Endothelial cell of umbilical vein (primary cell): ENCODE data around the gene CAMK2B.

Source experiments
- CTCF ChIP-seq, 2 donors: IDR thresholded peaks; 1 replicate in 1 of 2; 2 replicates in 1 of 2; pipeline ENCODE4 v1.5.1; 2011; ENCODE audit warnings: low read length in 2 of 2, mild to moderate bottlenecking in 2 of 2, moderate library complexity in 2 of 2, control low read depth in 1 of 2, inconsistent platforms in 1 of 2, low read depth in 1 of 2; ENCODE audit not compliant: insufficient read depth in 1 of 2; ENCODE audit errors: extremely low read depth in 1 of 2
- EZH2 ChIP-seq: IDR thresholded peaks from 2 replicates; pipeline ENCODE4 v1.6.1; 2012; ENCODE audit warnings: borderline replicate concordance, low read depth, mild to moderate bottlenecking, moderate library complexity, low read length, inconsistent platforms; ENCODE audit not compliant: severe bottlenecking
- FOS ChIP-seq: IDR thresholded peaks from 2 replicates; pipeline ENCODE4 v1.6.1; 2011; ENCODE audit warnings: mild to moderate bottlenecking, low read length, moderate library complexity, borderline replicate concordance; ENCODE audit not compliant: insufficient read depth
- GATA2 ChIP-seq: IDR thresholded peaks from 2 replicates; pipeline ENCODE4 v1.7.0; 2011; ENCODE audit warnings: low read depth, mild to moderate bottlenecking, moderate library complexity, mixed read lengths, low read length; ENCODE audit not compliant: insufficient read length, insufficient read depth
- JUN ChIP-seq: IDR thresholded peaks from 2 replicates; pipeline ENCODE4 v1.6.1; 2011; ENCODE audit warnings: borderline replicate concordance, low read depth; ENCODE audit not compliant: insufficient read length, insufficient read depth
- MAX ChIP-seq: IDR thresholded peaks from 2 replicates; pipeline ENCODE4 v1.6.1; 2011; ENCODE audit not compliant: insufficient read depth, insufficient read length
- MYC ChIP-seq: IDR thresholded peaks from one replicate; pipeline ENCODE4 v1.6.1; 2011; ENCODE audit warnings: mild to moderate bottlenecking, low read depth, low read length
- POLR2A ChIP-seq: IDR thresholded peaks from 2 replicates; pipeline ENCODE4 v1.6.1; 2012; ENCODE audit warnings: low read depth, mild to moderate bottlenecking, control low read depth, low read length
- POLR2AphosphoS5 ChIP-seq: IDR thresholded peaks from 2 replicates; pipeline ENCODE4 v1.6.1; 2012; ENCODE audit warnings: low read depth, mild to moderate bottlenecking, control low read depth, low read length, moderate library complexity; ENCODE audit not compliant: insufficient read depth

GRCh38 chr7:44251881-44252280 is 73.5 kb downstream of the CAMK2B start:
- TF ChIP-seq CTCF (IDR thresholded peaks at IDR 0.05; ENCODE audit: extremely low read depth in 1 of 2, insufficient read depth in 1 of 2, low read depth in 1 of 2, low read length in 2 of 2) = no peak
- no peak for TF ChIP-seq POLR2AphosphoS5
- no peak for TF ChIP-seq MAX
- no peak for TF ChIP-seq JUN
- TF ChIP-seq EZH2 = no peak
- no peak for TF ChIP-seq POLR2A
- no peak for TF ChIP-seq FOS
- no peak for TF ChIP-seq GATA2
- TF ChIP-seq MYC = no peak
